Neutrophil (primary cell): ENCODE data around the gene MS4A3.

ENCODE experiments used
- H3K27ac ChIP-seq: fragments of 200-600 bp; sonication (generic); 2 replicates; pipeline ENCODE4 v1.5.1; 2016; ENCODE audit warnings: mild to moderate bottlenecking, moderate library complexity
- H3K27me3 ChIP-seq: fragments of 200-600 bp; sonication (generic); 2 replicates; pipeline ENCODE4 v1.6.0; 2016; ENCODE audit warnings: mild to moderate bottlenecking
- H3K36me3 ChIP-seq: fragments of 200-600 bp; sonication (generic); 2 replicates; pipeline ENCODE4 v1.5.1; 2017
- H3K4me1 ChIP-seq, 2 experiments: fragments of 200-600 bp in 1 of 2; sonication (generic) in 1 of 2; 1 replicate in 1 of 2; 2 replicates in 1 of 2; pipeline versions ENCODE4 v1.5.1 to v1.6.1; 2013 to 2016; ENCODE audit warnings: low read depth in 1 of 2, low read length in 1 of 2, mild to moderate bottlenecking in 1 of 2, moderate library complexity in 1 of 2; ENCODE audit not compliant: control insufficient read depth in 1 of 2, insufficient read depth in 1 of 2
- H3K4me3 ChIP-seq, 2 experiments: fragments of 200-600 bp in 1 of 2; sonication (generic) in 1 of 2; 1 replicate in 1 of 2; 2 replicates in 1 of 2; pipeline ENCODE4 v1.5.1; 2013 to 2016; ENCODE audit warnings: low read depth in 1 of 2, low read length in 1 of 2, mild to moderate bottlenecking in 1 of 2, moderate library complexity in 1 of 2
- H3K9me3 ChIP-seq: fragments of 200-600 bp; sonication (generic); 2 replicates; pipeline ENCODE4 v1.5.1; 2016
- CTCF ChIP-seq: fragments of 200-600 bp; sonication (generic); IDR thresholded peaks from 2 replicates; pipeline ENCODE4 v1.5.1; 2016; ENCODE audit warnings: antibody characterized with exemption

MS4A3 gene

GRCh38 chr11:60077216-60077817 lies 20.9 kb downstream of the MS4A3 start:
- peaks cover 6 to 8% of the 10 kb centered on the region in 2 experiments for H3K4me1 ChIP-seq
- H3K27me3 ChIP-seq: no peaks in the 10 kb centered on the region
- H3K4me3 ChIP-seq: no peak overlapping the region
- H3K36me3 ChIP-seq: no peaks in the 10 kb centered on the region
- H3K9me3 ChIP-seq: no peaks in the 10 kb centered on the region
- no peak for TF ChIP-seq CTCF
- H3K27ac ChIP-seq: no peak overlapping the region

- Histone ChIP-seq H3K27me3 (no peaks in the 10 kb centered on the region), H3K36me3 (no peaks in the 10 kb centered on the region), H3K9me3 (no peaks in the 10 kb centered on the region), H3K4me3 (no peak overlapping the region), H3K4me1 (peaks cover 6 to 8% of the 10 kb centered on the region in 2 experiments), H3K27ac (no peak overlapping the region)
- no peak for TF ChIP-seq CTCF
Observed at GRCh38 chr11:60077981-60078380, 21.5 kb downstream of the MS4A3 start.

- Histone ChIP-seq H3K4me1 (peaks cover 6 to 8% of the 10 kb centered on the region in 2 experiments), H3K4me3 (no peak overlapping the region), H3K27me3 (no peaks in the 10 kb centered on the region), H3K27ac (no peak overlapping the region), H3K36me3 (no peaks in the 10 kb centered on the region), H3K9me3 (no peaks in the 10 kb centered on the region)
- no peak for TF ChIP-seq CTCF
Observed at GRCh38 chr11:60078745-60079144, 22.3 kb downstream of the MS4A3 start.

GRCh38 chr11:60080535-60080934 lies 24.1 kb downstream of the MS4A3 start:
- no peak overlapping the region for H3K27ac ChIP-seq
- no peak for TF ChIP-seq CTCF
- H3K36me3 ChIP-seq: no peaks in the 10 kb centered on the region
- no peaks in the 10 kb centered on the region for H3K27me3 ChIP-seq
- no peaks in the 10 kb centered on the region for H3K9me3 ChIP-seq
- no peak overlapping the region for H3K4me3 ChIP-seq
- H3K4me1 ChIP-seq: peaks cover 6 to 8% of the 10 kb centered on the region in 2 experiments

- Histone ChIP-seq H3K27me3 (no peaks in the 10 kb centered on the region), H3K36me3 (no peaks in the 10 kb centered on the region), H3K4me1 (no peaks in the 10 kb centered on the region), H3K4me3 (no peak overlapping the region), H3K27ac (no peak overlapping the region), H3K9me3 (no peaks in the 10 kb centered on the region)
- no peak for TF ChIP-seq CTCF
Observed at GRCh38 chr11:60084631-60085273, 28.3 kb downstream of the MS4A3 start.
